Activated CD4-positive, alpha-beta T cell treated with anti-CD3 and anti-CD28 coated beads for 4 hours (primary cell): ENCODE data around the gene IFITM5.
"Not testable (repeated sequence)": the region's sequence is repeated elsewhere in the genome, so short reads cannot be mapped to it uniquely, and the experiment has no call there.

Experiments
- DNase-seq, 2 donors: peaks; one replicate each; pipeline ENCODE4 v3.0.0-alpha.2; 2020

Gene IFITM5

GRCh38 chr11:299081-299891 lies at the start of gene IFITM5:
TSS of gene IFITM5 (minus strand) at chr11:299526. CDS start at chr11:299490, 36 bp downstream.
- no peak for DNase-seq

- DNase-seq = no peak
Observed at GRCh38 chr11:346529-346928, 47.2 kb upstream of the IFITM5 start.

- no peak for DNase-seq
Observed at GRCh38 chr11:344836-345578, 45.7 kb upstream of the IFITM5 start.

GRCh38 chr11:342328-342727 lies 43.0 kb upstream of the IFITM5 start:
- DNase-seq = no peak

GRCh38 chr11:340539-341512 lies 41.5 kb upstream of the IFITM5 start:
- no peak for DNase-seq

GRCh38 chr11:339963-340362 lies 40.6 kb upstream of the IFITM5 start:
- no peak for DNase-seq

- no peak for DNase-seq
Observed at GRCh38 chr11:337711-338110, 38.4 kb upstream of the IFITM5 start.

- DNase-seq = no peak
Observed at GRCh38 chr11:336659-337198, 37.4 kb upstream of the IFITM5 start.

GRCh38 chr11:335779-336658 lies 36.7 kb upstream of the IFITM5 start:
- DNase-seq = no peak

GRCh38 chr11:334264-334994 lies 35.1 kb upstream of the IFITM5 start:
- no peak for DNase-seq

GRCh38 chr11:333616-334263 lies 34.4 kb upstream of the IFITM5 start:
- not testable (repeated sequence) for DNase-seq

GRCh38 chr11:332651-333480 lies 33.5 kb upstream of the IFITM5 start:
- DNase-seq = no peak

GRCh38 chr11:331358-332060 lies 32.2 kb upstream of the IFITM5 start:
- no peak for DNase-seq

GRCh38 chr11:330694-331357 lies 31.5 kb upstream of the IFITM5 start:
- DNase-seq = no peak

- no peak for DNase-seq
Observed at GRCh38 chr11:330307-330693, 31.0 kb upstream of the IFITM5 start.

- no peak for DNase-seq
Observed at GRCh38 chr11:329886-330253, 30.5 kb upstream of the IFITM5 start.

- not testable (repeated sequence) for DNase-seq
Observed at GRCh38 chr11:328516-329100, 29.3 kb upstream of the IFITM5 start.

GRCh38 chr11:328012-328411 lies 28.7 kb upstream of the IFITM5 start:
- no peak for DNase-seq
